Brain microvascular endothelial cell (primary cell): ENCODE measurements around the gene S100A3.
A peak's percentile ranks its signal among the peaks of the same experiment; 100 is the strongest.

ENCODE experiments used
- DNase-seq: peaks from one replicate; pipeline ENCODE4 v3.0.0-alpha.2; 2020
- H3K27ac ChIP-seq: fragments of 250-450 bp; sonication (Bioruptor Pico); 2 replicates; pipeline ENCODE4 v1.5.1; 2020; ENCODE audit warnings: mild to moderate bottlenecking, moderate library complexity
- H3K27me3 ChIP-seq: fragments of 250-450 bp; sonication (Bioruptor Pico); replicated peaks from 2 replicates; pipeline ENCODE4 v1.5.1; 2020; ENCODE audit warnings: mild to moderate bottlenecking
- H3K36me3 ChIP-seq: fragments of 250-450 bp; sonication (Bioruptor Pico); replicated peaks from 2 replicates; pipeline ENCODE4 v1.5.1; 2020; ENCODE audit warnings: mild to moderate bottlenecking
- H3K4me3 ChIP-seq: 2 replicates; pipeline ENCODE4 v1.5.1; 2011; ENCODE audit warnings: low read depth, mild to moderate bottlenecking, control low read depth, low read length, moderate library complexity
- in situ Hi-C: cut with HindIII; loops from 2 replicates; pipeline ENCODE4 v1.10.0; 2017; ENCODE audit warnings: low sequenced_read_pairs, low pct_ligation_motif_present
- TF ChIP-seq, protein P1 (sequence below): IDR thresholded peaks from 2 replicates; pipeline ENCODE4 v1.5.1; 2011; ENCODE audit warnings: low read depth, mild to moderate bottlenecking, moderate library complexity, low read length, control low read depth, inconsistent platforms; ENCODE audit errors: missing control alignments

The S100A3 gene

DNA sequence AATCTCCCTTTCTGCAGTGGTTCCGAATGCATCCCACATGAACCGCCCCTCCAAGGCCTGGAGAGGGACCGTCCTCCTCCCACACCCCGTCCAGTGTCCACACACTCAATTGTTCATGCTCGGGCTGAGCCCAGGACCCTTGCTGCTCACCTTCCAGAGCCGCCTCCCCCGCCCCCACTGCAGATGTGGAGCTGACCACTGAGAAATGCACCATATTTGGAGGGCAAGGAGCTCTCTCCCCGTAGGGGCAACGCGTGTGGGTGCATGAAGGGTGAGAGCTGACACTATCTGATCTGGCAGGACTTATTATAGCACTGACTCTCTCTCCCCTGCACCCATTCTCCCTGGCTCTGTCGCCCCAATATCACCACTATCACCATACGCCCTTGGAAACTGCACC, 4.0 kb upstream of the S100A3 start:
- no peak for DNase-seq
- no peaks in the 10 kb centered on the region for H3K27me3 ChIP-seq
- TF ChIP-seq, protein P1, sequence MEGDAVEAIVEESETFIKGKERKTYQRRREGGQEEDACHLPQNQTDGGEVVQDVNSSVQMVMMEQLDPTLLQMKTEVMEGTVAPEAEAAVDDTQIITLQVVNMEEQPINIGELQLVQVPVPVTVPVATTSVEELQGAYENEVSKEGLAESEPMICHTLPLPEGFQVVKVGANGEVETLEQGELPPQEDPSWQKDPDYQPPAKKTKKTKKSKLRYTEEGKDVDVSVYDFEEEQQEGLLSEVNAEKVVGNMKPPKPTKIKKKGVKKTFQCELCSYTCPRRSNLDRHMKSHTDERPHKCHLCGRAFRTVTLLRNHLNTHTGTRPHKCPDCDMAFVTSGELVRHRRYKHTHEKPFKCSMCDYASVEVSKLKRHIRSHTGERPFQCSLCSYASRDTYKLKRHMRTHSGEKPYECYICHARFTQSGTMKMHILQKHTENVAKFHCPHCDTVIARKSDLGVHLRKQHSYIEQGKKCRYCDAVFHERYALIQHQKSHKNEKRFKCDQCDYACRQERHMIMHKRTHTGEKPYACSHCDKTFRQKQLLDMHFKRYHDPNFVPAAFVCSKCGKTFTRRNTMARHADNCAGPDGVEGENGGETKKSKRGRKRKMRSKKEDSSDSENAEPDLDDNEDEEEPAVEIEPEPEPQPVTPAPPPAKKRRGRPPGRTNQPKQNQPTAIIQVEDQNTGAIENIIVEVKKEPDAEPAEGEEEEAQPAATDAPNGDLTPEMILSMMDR: no peak
- H3K4me3 ChIP-seq: no peak overlapping the region
- H3K36me3 ChIP-seq: no peaks in the 10 kb centered on the region
- H3K27ac ChIP-seq: no peak overlapping the region
- in situ Hi-C loops: no loop called here

DNA sequence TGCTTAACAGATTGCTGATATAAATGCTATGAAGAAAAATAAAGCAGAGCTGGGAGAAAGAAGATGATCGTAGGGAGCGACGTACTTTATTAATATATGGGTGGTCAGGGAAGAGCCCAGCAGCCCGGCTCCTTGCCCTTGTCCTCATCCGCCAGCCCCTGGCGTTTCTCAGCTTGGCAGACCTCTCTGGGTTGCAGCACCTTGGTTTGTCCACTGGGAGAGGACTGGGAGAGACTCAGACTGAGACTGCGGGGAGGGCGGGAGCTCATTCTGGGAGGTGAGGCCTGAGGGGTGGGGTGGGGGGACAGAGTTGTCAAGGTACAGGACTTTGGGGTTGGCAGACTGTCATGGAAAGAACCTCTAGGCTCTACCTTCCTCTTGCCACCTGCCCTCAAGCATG, 3.3 kb upstream of the S100A3 start:
- DNase-seq: no peak

DNA sequence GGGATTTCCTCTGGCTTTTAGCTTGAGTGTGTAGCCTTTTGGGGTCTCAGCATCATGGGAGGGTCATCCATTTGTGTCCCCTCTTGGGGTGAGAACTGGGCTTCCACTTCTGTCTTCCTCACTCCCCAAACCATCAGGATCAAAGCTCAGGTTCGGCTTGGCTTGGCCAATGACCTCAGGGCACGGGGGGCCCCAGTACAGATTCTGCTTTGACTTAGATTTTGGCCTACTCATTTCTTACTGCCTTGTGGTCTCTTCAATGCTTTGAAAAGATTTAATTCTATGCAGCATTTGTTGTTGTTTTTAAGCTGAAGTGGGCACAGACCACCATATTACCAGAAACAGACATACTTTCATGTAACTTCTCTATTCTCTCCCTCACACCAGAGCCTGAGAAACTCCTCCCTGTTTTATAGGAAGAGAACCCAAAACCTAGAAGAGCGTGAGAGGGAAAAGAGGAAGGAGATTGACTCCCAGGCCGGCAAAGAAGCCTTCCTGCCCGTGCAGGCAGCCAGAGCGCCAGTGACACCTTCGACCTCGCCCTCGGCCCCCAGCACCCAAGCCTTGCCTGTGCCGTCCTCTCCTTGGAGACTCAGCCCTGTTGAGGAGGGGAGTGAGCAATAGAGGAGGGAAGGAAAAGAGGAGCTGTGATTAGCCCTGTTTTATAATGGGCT, 1.9 kb upstream of the S100A3 start:
- H3K4me3 ChIP-seq: no peak overlapping the region
- TF ChIP-seq, protein P1: no peak
- DNase-seq: no peak
- no peaks in the 10 kb centered on the region for H3K36me3 ChIP-seq
- H3K27ac ChIP-seq: no peak overlapping the region
- in situ Hi-C loops: no loop called here
- H3K27me3 ChIP-seq: no peaks in the 10 kb centered on the region

More for the DNA sequence above, 3.3 kb upstream of the S100A3 start:
- Histone ChIP-seq H3K4me3 (no peak overlapping the region), H3K27me3 (no peaks in the 10 kb centered on the region), H3K36me3 (no peaks in the 10 kb centered on the region), H3K27ac (no peak overlapping the region)
- TF ChIP-seq, protein P1: peak; percentile 25
- in situ Hi-C loops: no loop called here

DNA sequence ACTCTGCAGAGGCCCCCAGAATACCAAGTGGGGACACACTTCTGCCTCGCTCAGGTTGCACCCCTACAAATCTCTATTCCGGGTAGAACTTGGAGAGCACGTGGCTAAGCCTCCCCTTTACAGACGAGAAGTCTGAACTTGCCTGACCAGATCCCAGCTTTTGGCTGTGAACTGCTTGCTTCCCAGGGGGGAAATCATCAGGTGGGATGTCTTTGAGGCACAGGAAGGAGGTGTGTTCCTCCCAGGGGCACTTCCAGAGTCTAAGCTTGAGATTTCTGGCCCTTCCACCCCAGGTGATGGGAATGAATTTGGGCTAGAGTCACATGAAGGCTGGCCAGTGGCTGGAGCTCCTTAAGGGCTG, 1.3 kb upstream of the S100A3 start:
- in situ Hi-C loops: no loop called here
- Histone ChIP-seq H3K36me3 (no peaks in the 10 kb centered on the region), H3K27ac (no peak overlapping the region), H3K27me3 (no peaks in the 10 kb centered on the region), H3K4me3 (no peak overlapping the region)
- TF ChIP-seq, protein P1: no peak
- DNase-seq: no peak

DNA sequence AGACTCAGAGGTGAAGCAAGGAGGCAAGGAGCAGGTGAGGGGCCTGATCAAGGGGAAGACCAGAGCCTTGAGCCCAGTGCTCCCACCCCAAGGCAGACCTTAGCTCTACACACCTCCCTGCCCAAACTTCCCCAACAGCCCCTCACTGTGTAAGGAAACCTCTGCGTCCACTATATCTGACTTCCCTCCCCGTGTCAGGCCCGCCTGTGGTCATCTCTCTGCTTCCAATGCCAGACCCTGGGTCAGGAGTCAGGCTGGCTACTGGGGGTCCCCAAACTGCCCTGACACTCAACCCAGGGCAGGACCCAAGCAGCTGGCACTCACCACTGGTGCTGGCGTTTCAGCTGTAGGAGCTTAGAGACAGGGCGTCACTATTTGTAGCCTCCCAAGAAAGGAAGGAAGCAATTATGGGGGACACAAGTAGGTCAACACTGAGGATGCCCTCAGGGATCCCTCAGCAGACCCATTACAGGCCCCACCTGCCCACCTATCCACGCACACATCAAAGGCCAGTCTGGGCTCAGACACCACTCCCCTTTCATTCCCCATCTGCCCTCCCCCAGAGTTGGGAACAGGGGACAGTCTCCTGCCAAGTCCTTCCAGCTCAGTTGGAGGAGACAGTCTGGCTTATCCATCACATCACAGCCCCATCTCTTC, 811 bp upstream of the S100A3 start:
- Histone ChIP-seq H3K4me3 (no peak overlapping the region), H3K27me3 (no peaks in the 10 kb centered on the region), H3K36me3 (no peaks in the 10 kb centered on the region), H3K27ac (no peak overlapping the region)
- DNase-seq: no peak
- TF ChIP-seq, protein P1: no peak
- in situ Hi-C loops: no loop called here
